Measurements from ENCODE around the gene HHIPL1.

The HHIPL1 gene

GRCh38 chr14:99717682-99718013 is 72.7 kb downstream of the HHIPL1 start:
- no peak for DNase-seq (ENCODE audit: low spot score)

- DNase-seq (ENCODE audit: low spot score), result no peak
These were observed 73.3 kb downstream of the HHIPL1 start for GRCh38 chr14:99718031-99718810.

GRCh38 chr14:99718811-99719192 is 73.9 kb downstream of the HHIPL1 start:
- no peak for DNase-seq (ENCODE audit: low spot score)

DNA sequence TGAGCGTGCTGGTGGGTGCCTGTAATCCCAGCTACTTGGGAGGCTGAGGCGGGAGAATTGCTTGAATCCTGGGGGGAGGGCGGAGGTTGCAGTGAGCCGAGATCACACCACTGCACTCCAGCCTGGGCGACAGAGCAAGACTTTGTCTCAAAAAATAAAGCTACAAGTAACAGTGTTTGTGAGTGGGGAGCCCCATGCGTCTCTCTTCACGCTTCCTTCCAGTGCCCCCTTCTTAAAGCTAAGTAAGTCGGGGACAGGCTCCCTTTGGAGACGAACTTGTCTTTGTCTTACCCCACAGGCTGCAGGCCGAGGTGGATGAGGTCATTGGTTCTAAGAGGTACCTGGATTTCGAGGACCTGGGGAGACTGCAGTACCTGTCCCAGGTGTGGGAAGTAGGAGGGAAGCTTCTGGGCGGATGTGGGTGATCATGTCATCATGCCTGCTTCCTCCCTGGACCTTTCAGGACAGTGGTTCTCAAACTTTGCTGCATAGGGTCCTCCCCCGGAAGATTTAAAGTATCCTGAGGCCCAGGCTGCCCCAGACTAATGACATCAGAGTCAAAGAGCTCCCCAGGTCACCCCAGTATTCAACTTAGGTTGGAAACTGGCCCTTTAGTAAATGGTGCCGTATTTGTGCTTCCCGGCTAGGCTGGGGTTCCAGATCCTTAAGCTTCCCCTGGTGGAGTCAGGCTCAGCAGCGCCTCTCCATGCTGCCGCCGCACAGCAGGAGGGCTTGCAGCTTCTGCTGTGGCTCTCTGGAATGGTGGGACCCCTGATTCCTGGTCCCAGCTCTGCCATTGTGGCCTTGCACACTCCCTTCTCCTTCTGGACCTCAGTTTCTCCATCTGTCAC is 76.2 kb downstream of the HHIPL1 start:
- no peak for DNase-seq (ENCODE audit: low spot score)

- no peak for DNase-seq (ENCODE audit: low spot score)
These were observed 77.0 kb downstream of the HHIPL1 start for GRCh38 chr14:99721792-99722516.

- DNase-seq (ENCODE audit: low spot score), result no peak
These were observed 77.8 kb downstream of the HHIPL1 start for GRCh38 chr14:99722741-99723140.

- no peak for DNase-seq (ENCODE audit: low spot score)
These were observed 79.4 kb downstream of the HHIPL1 start for GRCh38 chr14:99724196-99724891.

- DNase-seq (ENCODE audit: low spot score), result no peak
These were observed 80.2 kb downstream of the HHIPL1 start for GRCh38 chr14:99724939-99725773.

DNA sequence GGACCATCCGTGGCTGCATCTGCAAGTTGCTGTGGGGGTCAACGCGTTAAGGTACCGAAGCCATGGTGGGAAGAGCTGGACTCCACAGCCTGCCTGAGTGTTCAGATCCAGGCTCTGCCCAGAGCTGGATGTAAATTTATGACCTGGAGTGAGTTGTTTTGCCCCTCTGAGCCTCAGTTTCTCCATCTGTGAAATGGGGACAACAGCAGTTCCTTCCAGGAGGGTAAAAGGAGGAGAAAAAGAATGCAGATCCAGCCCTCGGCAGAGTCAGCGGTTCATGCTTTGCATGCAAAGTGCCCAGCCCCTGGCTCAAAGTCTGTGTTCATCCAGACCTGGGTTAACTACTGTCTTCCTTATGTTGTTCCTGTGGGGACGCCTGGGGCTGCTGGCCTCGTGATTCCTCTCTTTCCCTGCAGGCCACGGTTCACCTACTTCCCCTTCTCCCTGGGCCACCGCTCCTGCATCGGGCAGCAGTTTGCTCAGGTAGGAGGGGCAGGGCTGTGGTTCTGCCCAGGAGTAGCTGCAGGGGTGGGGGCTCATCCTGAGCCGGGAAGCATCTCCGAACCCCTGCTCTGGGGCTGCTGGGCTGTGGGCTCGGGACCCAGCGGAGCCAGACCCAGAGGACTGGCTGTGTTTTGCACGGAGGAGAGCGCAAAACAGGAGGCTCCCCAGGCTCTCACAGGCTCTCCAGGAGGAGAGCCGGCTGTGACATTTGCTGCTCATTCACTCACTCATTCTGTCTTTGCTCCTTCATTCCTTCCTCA is 81.0 kb downstream of the HHIPL1 start:
- DNase-seq (ENCODE audit: low spot score), result no peak

DNA sequence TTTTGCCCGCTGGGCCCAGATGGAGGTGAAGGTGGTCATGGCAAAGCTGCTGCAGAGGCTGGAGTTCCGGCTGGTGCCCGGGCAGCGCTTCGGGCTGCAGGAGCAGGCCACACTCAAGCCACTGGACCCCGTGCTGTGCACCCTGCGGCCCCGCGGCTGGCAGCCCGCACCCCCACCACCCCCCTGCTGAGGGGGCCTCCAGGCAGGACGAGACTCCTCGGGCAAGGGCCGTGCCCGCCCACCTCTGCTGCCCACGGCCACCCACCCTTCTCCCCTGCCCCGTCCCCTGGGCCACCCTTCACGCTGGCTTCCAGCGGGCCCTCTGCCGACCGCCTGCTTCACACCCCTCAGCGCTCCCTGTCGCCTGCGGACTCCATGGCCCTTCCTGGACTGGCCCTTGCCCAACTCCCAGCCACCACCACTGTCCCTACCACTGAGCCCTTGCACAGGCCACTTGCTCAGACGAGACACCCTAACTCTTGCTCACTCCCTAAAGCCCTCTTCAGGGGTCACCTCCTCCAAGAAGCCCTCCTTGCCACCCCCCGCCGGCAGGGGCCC is 81.7 kb downstream of the HHIPL1 start:
- DNase-seq (ENCODE audit: low spot score), result no peak

DNA sequence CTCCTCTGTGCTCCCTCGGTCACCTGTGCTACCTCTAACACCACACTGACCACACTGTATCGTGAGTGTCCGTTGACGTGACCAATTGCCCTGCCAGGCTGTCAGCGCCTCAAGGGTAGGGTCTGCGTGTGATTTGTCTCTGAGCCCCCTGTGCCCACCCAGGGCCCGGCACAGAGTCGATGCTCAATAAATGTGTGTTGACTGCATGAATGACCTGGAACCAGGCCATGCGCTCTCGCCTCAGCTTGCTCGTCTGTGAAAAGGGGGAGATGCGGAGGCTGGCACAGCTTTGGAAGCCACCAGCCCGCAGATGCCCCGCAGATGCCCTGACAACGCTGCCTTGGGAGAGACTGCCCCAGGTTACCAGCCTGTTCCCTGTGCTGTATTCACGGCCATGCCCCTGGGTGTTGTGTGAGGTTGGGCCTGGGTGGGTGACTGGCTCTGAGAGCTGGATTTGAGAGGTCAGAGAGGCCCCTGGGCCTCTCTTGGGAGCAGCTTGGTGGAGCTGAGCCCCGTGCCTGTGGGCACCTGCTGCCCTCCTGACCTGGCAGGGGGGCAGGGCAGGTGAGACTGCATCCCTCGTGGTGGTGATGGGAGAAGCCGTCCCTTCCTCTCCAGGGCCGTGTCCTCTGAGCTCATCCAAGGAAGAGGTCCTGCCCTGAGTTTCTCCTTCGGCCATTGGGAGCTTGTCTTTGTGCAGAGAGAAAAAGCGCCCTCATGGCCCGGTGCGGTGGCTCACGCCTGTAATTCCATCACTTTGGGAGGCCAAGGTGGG is 82.4 kb downstream of the HHIPL1 start:
- no peak for DNase-seq (ENCODE audit: low spot score)

DNA sequence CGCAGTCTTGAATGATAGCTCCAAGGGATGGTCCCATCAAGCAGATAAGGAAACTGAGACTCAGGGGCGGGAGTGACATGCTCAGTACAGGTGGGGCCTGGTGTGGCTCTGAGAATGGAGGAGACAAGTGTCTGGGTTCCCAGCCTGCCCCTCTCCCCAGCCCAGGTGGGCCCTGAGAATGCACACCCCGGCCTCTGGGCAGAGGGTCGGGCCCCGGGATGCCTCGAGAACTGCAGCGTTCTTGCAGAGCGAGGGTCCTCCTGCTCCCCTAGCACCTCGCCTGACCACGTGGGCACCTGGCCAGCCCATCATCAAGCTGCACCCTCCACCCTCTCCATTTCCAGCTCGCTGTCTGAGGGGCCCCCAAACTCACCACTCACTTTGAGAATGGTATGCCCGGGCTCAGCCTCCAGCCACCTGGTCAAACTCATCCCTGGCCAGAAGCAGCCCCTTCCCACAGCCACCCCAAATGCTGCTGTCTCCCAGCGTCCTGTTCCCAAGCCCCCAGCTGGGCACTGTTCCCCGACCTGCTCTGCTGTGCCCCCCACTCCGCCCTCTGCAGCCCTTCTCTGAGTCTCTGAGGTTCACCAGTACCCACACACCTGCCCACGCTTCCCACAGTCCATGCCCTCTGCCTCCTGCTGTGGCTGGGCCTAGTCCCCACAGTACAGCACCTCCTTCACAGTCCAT is 83.4 kb downstream of the HHIPL1 start:
- DNase-seq (ENCODE audit: low spot score), result no peak

DNA sequence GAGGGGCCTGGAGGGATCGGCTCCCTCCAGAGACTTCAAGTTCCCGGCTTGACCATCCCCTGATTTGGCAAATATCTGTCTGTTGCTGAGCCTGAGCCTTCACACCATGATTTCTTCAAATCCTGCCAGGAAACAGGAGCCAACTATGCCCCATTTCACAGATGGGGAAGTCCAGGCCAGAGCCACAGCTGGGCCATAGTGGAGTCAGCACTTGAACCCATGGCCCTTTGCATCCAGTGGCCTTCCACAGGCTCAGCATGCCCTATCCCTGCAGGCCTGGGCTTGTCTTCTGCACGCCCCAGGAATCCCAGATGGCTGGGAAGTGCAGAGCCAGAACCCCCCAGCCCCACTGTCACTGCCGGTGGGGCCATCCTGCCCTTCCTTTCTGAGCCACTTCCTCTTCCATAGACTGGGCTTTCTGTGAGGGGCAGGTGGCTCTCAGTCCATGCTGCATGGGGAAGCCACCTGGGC is 84.1 kb downstream of the HHIPL1 start:
- DNase-seq (ENCODE audit: low spot score), result no peak
